ENCODE results near the gene MAST2. TPM values are rescaled to one million over a fixed set of nuclear protein-coding genes. Genes with fewer than 3 reads are reported as not detected.
A peak's percentile ranks its signal among the peaks of the same experiment; 100 is the strongest.

Gene MAST2
- total and polyA plus RNA-seq, 2 of the 4 experiments (the other 2 are of a cell fraction), result 14.2 to 41.0 TPM

DNA sequence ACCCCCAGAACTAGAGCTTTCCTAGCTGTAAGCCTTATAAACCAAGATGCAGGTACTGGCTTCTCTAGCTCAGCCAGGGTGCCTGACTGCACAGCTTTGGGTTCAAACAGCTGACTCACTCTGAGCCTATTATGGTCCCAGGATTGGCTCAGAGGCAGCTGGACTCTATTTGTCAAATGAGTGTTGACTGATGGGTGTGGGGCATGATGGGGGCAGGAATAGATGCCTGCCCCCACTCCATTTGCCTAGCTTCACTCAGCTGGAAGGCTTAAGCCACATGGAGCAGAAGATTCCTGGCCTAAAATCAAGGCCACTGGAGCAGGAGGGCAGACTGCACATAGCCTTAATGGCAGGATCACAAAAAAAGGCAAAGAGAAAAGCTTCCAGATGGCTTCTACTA, 238.6 kb downstream of the MAST2 start:
- Histone ChIP-seq H3K56ac (ENCODE audit: extremely low read depth, insufficient read depth, low read length) (no peak overlapping the region), H4K5ac (ENCODE audit: low read depth, low read length) (no peak overlapping the region), H2AK9ac (replicated peaks; ENCODE audit: low read depth, low read length, poor library complexity) (no peak overlapping the region), H4K91ac (ENCODE audit: insufficient read depth, low read depth, low read length) (no peak overlapping the region), H3K4me1 (ENCODE audit: control insufficient read depth, insufficient read depth, low read length) (peaks cover 6% of the 10 kb centered on the region; the same call in 1 of the 2 replicates), H3K14ac (replicated peaks; ENCODE audit: low read depth, low read length) (no peak overlapping the region), H3K23ac (ENCODE audit: low read depth, low read length) (0 out of 2 replicates have a peak overlapping the region, but pooled peaks have one; percentile 25), H4K20me1 (ENCODE audit: insufficient read depth, low read length) (0 out of 2 replicates have a peak, but pooled peaks cover 6% of the 10 kb centered on the region), H3K27me3 (ENCODE audit: control insufficient read depth, insufficient read depth, low read length) (no peaks in the 10 kb centered on the region), H2BK5ac (ENCODE audit: low read depth, low read length, poor library complexity, severe bottlenecking) (no peak overlapping the region), H2AK5ac (ENCODE audit: low read depth, low read length) (no peak overlapping the region), H3K18ac (ENCODE audit: low read depth, low read length) (no peak overlapping the region), H4K8ac (ENCODE audit: low read depth in 2 of 2, low read length in 2 of 2) (no peak overlapping the region), H3K79me1 (ENCODE audit: low read depth in 1 of 2, low read length in 2 of 2) (0 out of 4 replicates have a peak, but pooled peaks cover 0 to 5% of the 10 kb centered on the region in 2 experiments), H3K4me3 (ENCODE audit: insufficient read depth, low read depth, low read length) (no peak overlapping the region), H3K4ac (ENCODE audit: low read depth, low read length) (no peak overlapping the region), H2BK15ac (ENCODE audit: low read depth, low read length) (no peak overlapping the region), H3K9me3 (ENCODE audit: control insufficient read depth, insufficient read depth, low read length) (no peaks in the 10 kb centered on the region), H3K4me2 (ENCODE audit: low read depth, low read length) (no peak overlapping the region), H3K27ac (ENCODE audit: insufficient read depth, low read length) (no peak overlapping the region), H3K36me3 (ENCODE audit: control insufficient read depth, insufficient read depth, low read length) (peaks cover 2% of the 10 kb centered on the region; the same call in 1 of the 2 replicates), H2AFZ (replicated peaks; ENCODE audit: low read length, poor library complexity) (no peak overlapping the region), H3K9ac (ENCODE audit: low read depth, low read length) (no peak overlapping the region), H2BK120ac (ENCODE audit: low read depth, low read length) (no peak overlapping the region), H2BK20ac (ENCODE audit: low read depth, low read length) (no peak overlapping the region), H3K9me1 (ENCODE audit: insufficient read depth, low read length) (peaks cover 8% of the 10 kb centered on the region)
- BruUV-seq (replicated peaks), result no TSS peak
- no peak for TF ChIP-seq POLR2A (IDR thresholded peaks at IDR 0.05; ENCODE audit: low read depth, low read length)
- no peak for TF ChIP-seq NFE2L2 (IDR thresholded peaks at IDR 0.05; ENCODE audit: low read depth, low read length)
- TF ChIP-seq RCOR1 (IDR thresholded peaks at IDR 0.05; ENCODE audit: insufficient replicate concordance, low read length), result no peak
- TF ChIP-seq, protein P1, sequence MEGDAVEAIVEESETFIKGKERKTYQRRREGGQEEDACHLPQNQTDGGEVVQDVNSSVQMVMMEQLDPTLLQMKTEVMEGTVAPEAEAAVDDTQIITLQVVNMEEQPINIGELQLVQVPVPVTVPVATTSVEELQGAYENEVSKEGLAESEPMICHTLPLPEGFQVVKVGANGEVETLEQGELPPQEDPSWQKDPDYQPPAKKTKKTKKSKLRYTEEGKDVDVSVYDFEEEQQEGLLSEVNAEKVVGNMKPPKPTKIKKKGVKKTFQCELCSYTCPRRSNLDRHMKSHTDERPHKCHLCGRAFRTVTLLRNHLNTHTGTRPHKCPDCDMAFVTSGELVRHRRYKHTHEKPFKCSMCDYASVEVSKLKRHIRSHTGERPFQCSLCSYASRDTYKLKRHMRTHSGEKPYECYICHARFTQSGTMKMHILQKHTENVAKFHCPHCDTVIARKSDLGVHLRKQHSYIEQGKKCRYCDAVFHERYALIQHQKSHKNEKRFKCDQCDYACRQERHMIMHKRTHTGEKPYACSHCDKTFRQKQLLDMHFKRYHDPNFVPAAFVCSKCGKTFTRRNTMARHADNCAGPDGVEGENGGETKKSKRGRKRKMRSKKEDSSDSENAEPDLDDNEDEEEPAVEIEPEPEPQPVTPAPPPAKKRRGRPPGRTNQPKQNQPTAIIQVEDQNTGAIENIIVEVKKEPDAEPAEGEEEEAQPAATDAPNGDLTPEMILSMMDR (conservative IDR thresholded peaks at IDR 0.05; ENCODE audit: low read depth, low read length), result no peak
- no peak for TF ChIP-seq CHD1 (IDR thresholded peaks at IDR 0.05; ENCODE audit: low read depth, low read length)
- no peak for TF ChIP-seq MAZ (IDR thresholded peaks at IDR 0.05; ENCODE audit: borderline replicate concordance, low read depth, low read length)
- TF ChIP-seq, protein P2, sequence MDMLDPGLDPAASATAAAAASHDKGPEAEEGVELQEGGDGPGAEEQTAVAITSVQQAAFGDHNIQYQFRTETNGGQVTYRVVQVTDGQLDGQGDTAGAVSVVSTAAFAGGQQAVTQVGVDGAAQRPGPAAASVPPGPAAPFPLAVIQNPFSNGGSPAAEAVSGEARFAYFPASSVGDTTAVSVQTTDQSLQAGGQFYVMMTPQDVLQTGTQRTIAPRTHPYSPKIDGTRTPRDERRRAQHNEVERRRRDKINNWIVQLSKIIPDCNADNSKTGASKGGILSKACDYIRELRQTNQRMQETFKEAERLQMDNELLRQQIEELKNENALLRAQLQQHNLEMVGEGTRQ (IDR thresholded peaks at IDR 0.05; ENCODE audit: low read depth, low read length), result no peak
- TF ChIP-seq RFX5 (IDR thresholded peaks at IDR 0.05; ENCODE audit: low read depth, low read length), result no peak
- TF ChIP-seq RAD21 (IDR thresholded peaks at IDR 0.05; ENCODE audit: low read length), result no peak
- TF ChIP-seq, protein P3, sequence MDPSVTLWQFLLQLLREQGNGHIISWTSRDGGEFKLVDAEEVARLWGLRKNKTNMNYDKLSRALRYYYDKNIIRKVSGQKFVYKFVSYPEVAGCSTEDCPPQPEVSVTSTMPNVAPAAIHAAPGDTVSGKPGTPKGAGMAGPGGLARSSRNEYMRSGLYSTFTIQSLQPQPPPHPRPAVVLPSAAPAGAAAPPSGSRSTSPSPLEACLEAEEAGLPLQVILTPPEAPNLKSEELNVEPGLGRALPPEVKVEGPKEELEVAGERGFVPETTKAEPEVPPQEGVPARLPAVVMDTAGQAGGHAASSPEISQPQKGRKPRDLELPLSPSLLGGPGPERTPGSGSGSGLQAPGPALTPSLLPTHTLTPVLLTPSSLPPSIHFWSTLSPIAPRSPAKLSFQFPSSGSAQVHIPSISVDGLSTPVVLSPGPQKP (IDR thresholded peaks at IDR 0.05; ENCODE audit: borderline replicate concordance, low read depth, low read length), result no peak
- TF ChIP-seq MAFK (IDR thresholded peaks at IDR 0.05; ENCODE audit: low read depth, low read length), result no peak
- no peak for TF ChIP-seq CEBPB (IDR thresholded peaks at IDR 0.05; ENCODE audit: low read depth, low read length)
- no peak for TF ChIP-seq SMC3 (IDR thresholded peaks at IDR 0.05; ENCODE audit: low read depth, low read length)
- no peak for TF ChIP-seq FOS (IDR thresholded peaks at IDR 0.05; ENCODE audit: low read depth, low read length)
- no peak for TF ChIP-seq BHLHE40 (IDR thresholded peaks at IDR 0.05; ENCODE audit: low read depth, low read length)
- no peak for TF ChIP-seq MXI1 (IDR thresholded peaks at IDR 0.05; ENCODE audit: borderline replicate concordance, low read depth, low read length)
- ChIA-PET CTCF (interaction anchor here (1.3 kb wide), 1 partner anchor 181 kb away, joined by 3 read pairs; no protein-coding TSS in a partner anchor), POLR2A (ENCODE audit: unreplicated experiment) (no interaction called here)
- in situ Hi-C loops (cut with MboI; ENCODE audit: low sequenced_read_pairs), result no loop called here
- dilution Hi-C loops (cut with HindIII; ENCODE audit: low sequenced_read_pairs, unreplicated experiment), result loop anchor here (25.0 kb wide), 1 partner anchor 145 kb away; the partner anchor contains the start of genes P3R3URF, POMGNT1 and TSPAN1
- intact Hi-C loops (cut with micrococcal nuclease), result loop anchor here (10.0 kb wide), 1 partner anchor 53 kb away; no protein-coding TSS in a partner anchor
- ATAC-seq (ENCODE audit: low read depth) (peak; percentile 46), DNase-seq (peak; percentile 27)

Data from IMR-90 (cell line).